ENCODE measurements around the gene SDHB. TPM values are rescaled to one million over a fixed set of nuclear protein-coding genes. Genes with fewer than 3 reads are reported as not detected.

SDHB gene
- total and polyA plus RNA-seq, 2 of the 13 experiments (the other 11 are each of a cell fraction or from before 2014, with no cell fraction given), result 136 to 142 TPM

- TF ChIP-seq ZNF609 (CRISPR knock-in tag; IDR thresholded peaks at IDR 0.05; ENCODE audit: borderline replicate concordance) (no peak), THAP11 (CRISPR knock-in tag; IDR thresholded peaks at IDR 0.05) (peak; percentile 98), ZNF562 (CRISPR knock-in tag; IDR thresholded peaks at IDR 0.05; ENCODE audit: borderline replicate concordance) (no peak), ARID4A (CRISPR knock-in tag; IDR thresholded peaks at IDR 0.05; ENCODE audit: borderline replicate concordance) (peak; percentile 61; the same call in 1 of the 2 replicates), BHLHE40 (IDR thresholded peaks at IDR 0.05; ENCODE audit: low read length) (peak; percentile 43; the same call in 1 of the 2 replicates), MAFG (CRISPR knock-in tag; IDR thresholded peaks at IDR 0.05) (no peak), NBN (conservative IDR thresholded peaks at IDR 0.05) (no peak), NONO (IDR thresholded peaks at IDR 0.05) (no peak), NONO (CRISPR knock-in tag; conservative IDR thresholded peaks at IDR 0.05) (peak; percentile 53; the same call in 1 of the 2 replicates), GATAD1 (CRISPR knock-in tag; IDR thresholded peaks at IDR 0.05) (0 out of 2 replicates have a peak, but pooled peaks have one; percentile 12), ATF6 (CRISPR knock-in tag; conservative IDR thresholded peaks at IDR 0.05) (no peak), FLYWCH1 (CRISPR knock-in tag; IDR thresholded peaks at IDR 0.05) (no peak), ZNF629 (CRISPR knock-in tag; conservative IDR thresholded peaks at IDR 0.05) (no peak), ZNF329 (CRISPR knock-in tag; IDR thresholded peaks at IDR 0.05; ENCODE audit: low read depth) (no peak), TSC22D2 (CRISPR knock-in tag; IDR thresholded peaks at IDR 0.05; ENCODE audit: borderline replicate concordance) (no peak), PATZ1 (CRISPR knock-in tag; IDR thresholded peaks at IDR 0.05) (peak; percentile 92)
Observed at GRCh38 chr1:17011439-17012307, 42.2 kb downstream of the SDHB start, which contains the start of gene ATP13A2 (continued).

All from HepG2 (cell line).